ENCODE results near the gene CFAP70.

GRCh38 chr10:73253225-73253555, 105.5 kb downstream of the CFAP70 start:
- TF ChIP-seq CEBPB (IDR thresholded peaks at IDR 0.05; ENCODE audit: low read depth, low read length) (no peak), EP300 (IDR thresholded peaks at IDR 0.05; ENCODE audit: borderline replicate concordance in 1 of 2, low read depth in 2 of 2, low read length in 2 of 2) (no peak), RNF2 (IDR thresholded peaks at IDR 0.05; ENCODE audit: borderline replicate concordance, low read depth, low read length, missing control alignments, poor library complexity, severe bottlenecking) (no peak), CTCF (IDR thresholded peaks at IDR 0.05; ENCODE audit: control extremely low read depth in 1 of 3, insufficient read depth in 1 of 3, low read depth in 1 of 3, low read length in 3 of 3) (peak in 1 of 3 experiments; percentile 22; a peak in 1 of 4 replicates), CBX8 (IDR thresholded peaks at IDR 0.05; ENCODE audit: borderline replicate concordance, low read depth, low read length) (no peak), MAX (IDR thresholded peaks at IDR 0.05) (no peak), TCF12 (IDR thresholded peaks at IDR 0.05; ENCODE audit: low read depth, low read length) (no peak), RBBP5 (IDR thresholded peaks at IDR 0.05; ENCODE audit: borderline replicate concordance, low read depth, low read length) (no peak), CREB1 (IDR thresholded peaks at IDR 0.05) (no peak)
